Sigmoid colon (tissue), 4 donors: ENCODE measurements around the gene LRFN2.

Experiments used
- EP300 ChIP-seq, 4 donors: sonication (generic); formaldehyde crosslinking; IDR thresholded peaks; one replicate each; pipeline ENCODE4 v1.6.1; 2017; ENCODE audit warnings: antibody characterized with exemption in 4 of 4
- TF ChIP-seq, protein P1 (sequence below), 4 experiments: fragments of 450-650 bp in 3 of 4; fragments of 200-600 bp in 1 of 4; IDR thresholded peaks; one replicate each; pipeline ENCODE4 v1.5.1; 2016 to 2019; ENCODE audit warnings: antibody characterized with exemption in 4 of 4, mild to moderate bottlenecking in 3 of 4, moderate library complexity in 2 of 4

DNA sequence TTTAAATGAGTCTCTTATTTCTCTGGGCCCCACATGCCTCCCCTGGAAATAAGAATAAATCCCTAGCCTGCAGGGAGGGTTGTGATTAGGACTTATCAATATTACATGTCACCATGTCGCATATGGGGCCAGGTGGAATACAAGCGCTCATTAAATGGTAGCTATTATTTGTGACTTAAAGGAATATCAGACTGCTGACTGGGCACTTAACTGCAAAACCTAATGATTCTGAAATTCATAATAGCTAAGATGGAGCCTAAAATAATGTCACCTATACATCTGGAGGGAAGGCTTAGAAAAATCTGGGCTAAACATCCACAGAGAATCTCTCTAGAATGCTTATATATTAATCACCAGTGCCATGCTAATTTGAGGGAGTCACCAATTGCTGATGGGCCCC, 106.5 kb downstream of the LRFN2 start:
- TF ChIP-seq EP300 (IDR thresholded peaks at IDR 0.05): no peak
- TF ChIP-seq, protein P1, sequence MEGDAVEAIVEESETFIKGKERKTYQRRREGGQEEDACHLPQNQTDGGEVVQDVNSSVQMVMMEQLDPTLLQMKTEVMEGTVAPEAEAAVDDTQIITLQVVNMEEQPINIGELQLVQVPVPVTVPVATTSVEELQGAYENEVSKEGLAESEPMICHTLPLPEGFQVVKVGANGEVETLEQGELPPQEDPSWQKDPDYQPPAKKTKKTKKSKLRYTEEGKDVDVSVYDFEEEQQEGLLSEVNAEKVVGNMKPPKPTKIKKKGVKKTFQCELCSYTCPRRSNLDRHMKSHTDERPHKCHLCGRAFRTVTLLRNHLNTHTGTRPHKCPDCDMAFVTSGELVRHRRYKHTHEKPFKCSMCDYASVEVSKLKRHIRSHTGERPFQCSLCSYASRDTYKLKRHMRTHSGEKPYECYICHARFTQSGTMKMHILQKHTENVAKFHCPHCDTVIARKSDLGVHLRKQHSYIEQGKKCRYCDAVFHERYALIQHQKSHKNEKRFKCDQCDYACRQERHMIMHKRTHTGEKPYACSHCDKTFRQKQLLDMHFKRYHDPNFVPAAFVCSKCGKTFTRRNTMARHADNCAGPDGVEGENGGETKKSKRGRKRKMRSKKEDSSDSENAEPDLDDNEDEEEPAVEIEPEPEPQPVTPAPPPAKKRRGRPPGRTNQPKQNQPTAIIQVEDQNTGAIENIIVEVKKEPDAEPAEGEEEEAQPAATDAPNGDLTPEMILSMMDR (IDR thresholded peaks at IDR 0.05): no peak
